HL-60 (cell line): ENCODE results near the gene PLEKHJ1.

Experiments used
- CTCF ChIP-seq: IDR thresholded peaks from one replicate; pipeline ENCODE4 v1.5.1; 2011; ENCODE audit warnings: low read length, control low read depth, inconsistent platforms; ENCODE audit not compliant: insufficient read depth
- GABPA ChIP-seq: IDR thresholded peaks from 2 replicates; pipeline ENCODE4 v1.6.1; 2012; ENCODE audit warnings: low read depth
- POLR2AphosphoS5 ChIP-seq: IDR thresholded peaks from 2 replicates; pipeline ENCODE4 v1.6.1; 2012; ENCODE audit warnings: low read depth
- SPI1 ChIP-seq: IDR thresholded peaks from 2 replicates; pipeline ENCODE4 v1.6.1; 2012; ENCODE audit warnings: low read depth, mild to moderate bottlenecking, borderline replicate concordance
- TF ChIP-seq, protein P1 (sequence below): IDR thresholded peaks from 2 replicates; pipeline ENCODE4 v1.6.1; 2012; ENCODE audit warnings: low read depth; ENCODE audit not compliant: insufficient replicate concordance

DNA sequence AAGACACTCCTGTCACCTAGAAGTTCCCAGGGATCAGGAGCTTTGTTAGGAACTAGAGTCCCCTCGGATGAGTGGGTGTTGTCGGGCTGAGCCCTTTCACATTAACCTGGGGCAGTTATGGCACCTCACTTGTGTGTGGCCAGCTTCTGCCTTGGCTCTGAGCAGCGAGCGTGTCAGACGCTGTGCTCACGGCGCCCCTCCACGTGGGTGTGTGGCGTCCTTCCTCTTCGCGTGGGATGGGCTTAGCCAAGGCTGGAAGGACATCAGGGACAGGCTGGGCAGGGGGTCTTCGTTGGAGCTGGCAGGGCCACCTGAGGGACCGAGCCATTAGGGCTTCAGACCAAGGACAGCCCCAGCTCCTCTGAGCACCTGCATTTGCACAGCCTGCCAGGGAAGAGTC lies 49.0 kb downstream of the PLEKHJ1 start:
- TF ChIP-seq CTCF: no peak
- TF ChIP-seq, protein P1, sequence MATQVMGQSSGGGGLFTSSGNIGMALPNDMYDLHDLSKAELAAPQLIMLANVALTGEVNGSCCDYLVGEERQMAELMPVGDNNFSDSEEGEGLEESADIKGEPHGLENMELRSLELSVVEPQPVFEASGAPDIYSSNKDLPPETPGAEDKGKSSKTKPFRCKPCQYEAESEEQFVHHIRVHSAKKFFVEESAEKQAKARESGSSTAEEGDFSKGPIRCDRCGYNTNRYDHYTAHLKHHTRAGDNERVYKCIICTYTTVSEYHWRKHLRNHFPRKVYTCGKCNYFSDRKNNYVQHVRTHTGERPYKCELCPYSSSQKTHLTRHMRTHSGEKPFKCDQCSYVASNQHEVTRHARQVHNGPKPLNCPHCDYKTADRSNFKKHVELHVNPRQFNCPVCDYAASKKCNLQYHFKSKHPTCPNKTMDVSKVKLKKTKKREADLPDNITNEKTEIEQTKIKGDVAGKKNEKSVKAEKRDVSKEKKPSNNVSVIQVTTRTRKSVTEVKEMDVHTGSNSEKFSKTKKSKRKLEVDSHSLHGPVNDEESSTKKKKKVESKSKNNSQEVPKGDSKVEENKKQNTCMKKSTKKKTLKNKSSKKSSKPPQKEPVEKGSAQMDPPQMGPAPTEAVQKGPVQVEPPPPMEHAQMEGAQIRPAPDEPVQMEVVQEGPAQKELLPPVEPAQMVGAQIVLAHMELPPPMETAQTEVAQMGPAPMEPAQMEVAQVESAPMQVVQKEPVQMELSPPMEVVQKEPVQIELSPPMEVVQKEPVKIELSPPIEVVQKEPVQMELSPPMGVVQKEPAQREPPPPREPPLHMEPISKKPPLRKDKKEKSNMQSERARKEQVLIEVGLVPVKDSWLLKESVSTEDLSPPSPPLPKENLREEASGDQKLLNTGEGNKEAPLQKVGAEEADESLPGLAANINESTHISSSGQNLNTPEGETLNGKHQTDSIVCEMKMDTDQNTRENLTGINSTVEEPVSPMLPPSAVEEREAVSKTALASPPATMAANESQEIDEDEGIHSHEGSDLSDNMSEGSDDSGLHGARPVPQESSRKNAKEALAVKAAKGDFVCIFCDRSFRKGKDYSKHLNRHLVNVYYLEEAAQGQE: no peak
- TF ChIP-seq POLR2AphosphoS5: no peak
- no peak for TF ChIP-seq GABPA
- TF ChIP-seq SPI1: no peak
